GM12891 (cell line): ENCODE measurements around the gene ITM2C.

Experiments
- DNase-seq: peaks from one replicate; pipeline ENCODE4 v3.0.0; 2011; ENCODE audit warnings: low spot score; ENCODE audit not compliant: insufficient read length
- FAIRE-seq: peaks from 2 replicates; lab custom pipeline; 2011; peaks lifted over from hg19 to GRCh38; lab: Jason Lieb, UNC
- PAX5 ChIP-seq: IDR thresholded peaks from 2 replicates; pipeline ENCODE4 v1.6.1; 2011; ENCODE audit warnings: low read length, moderate library complexity, mild to moderate bottlenecking; ENCODE audit not compliant: insufficient read depth, severe bottlenecking
- POLR2A ChIP-seq: IDR thresholded peaks from 2 replicates; pipeline ENCODE4 v1.6.1; 2011; ENCODE audit warnings: low read depth, low read length, control low read depth
- POLR2AphosphoS5 ChIP-seq: IDR thresholded peaks from 2 replicates; pipeline ENCODE4 v1.6.1; 2011; ENCODE audit warnings: low read depth, low read length, control low read depth
- POU2F2 ChIP-seq: IDR thresholded peaks from 2 replicates; pipeline ENCODE4 v1.6.1; 2011; ENCODE audit warnings: low read depth, mild to moderate bottlenecking, control low read depth, low read length, moderate library complexity
- SPI1 ChIP-seq: IDR thresholded peaks from 2 replicates; pipeline ENCODE4 v1.6.1; 2011; ENCODE audit warnings: low read depth, low read length, control low read depth
- TAF1 ChIP-seq: IDR thresholded peaks from 2 replicates; pipeline ENCODE4 v1.6.1; 2011; ENCODE audit warnings: low read depth, low read length, control low read depth

ITM2C gene

GRCh38 chr2:230878599-230879188 is 14.0 kb downstream of the ITM2C start:
- no peak for FAIRE-seq
- no peak for TF ChIP-seq POLR2AphosphoS5
- no peak for TF ChIP-seq PAX5
- TF ChIP-seq TAF1, result no peak
- TF ChIP-seq SPI1, result no peak
- TF ChIP-seq POU2F2, result no peak
- TF ChIP-seq POLR2A, result no peak
- no peak for DNase-seq

- DNase-seq (no peak), FAIRE-seq (no peak)
- TF ChIP-seq POLR2AphosphoS5 (no peak), TAF1 (no peak), PAX5 (no peak), SPI1 (no peak), POU2F2 (no peak), POLR2A (no peak; the same call in 1 of the 2 replicates)
Measured at GRCh38 chr2:230879271-230879882, 14.6 kb downstream of the ITM2C start.

- FAIRE-seq, result peak; percentile 68
- TF ChIP-seq POLR2AphosphoS5 (no peak), PAX5 (no peak), TAF1 (no peak), SPI1 (no peak), POLR2A (no peak), POU2F2 (no peak)
- DNase-seq, result no peak
Measured at GRCh38 chr2:230879891-230880290, 15.1 kb downstream of the ITM2C start.

- TF ChIP-seq POLR2AphosphoS5, result no peak
- TF ChIP-seq SPI1, result no peak
- TF ChIP-seq TAF1, result no peak
- TF ChIP-seq PAX5, result no peak
- no peak for TF ChIP-seq POU2F2
- TF ChIP-seq POLR2A, result no peak
- FAIRE-seq (no peak), DNase-seq (no peak)
Measured at GRCh38 chr2:230881840-230882239, 17.1 kb downstream of the ITM2C start.

GRCh38 chr2:230885463-230886130 is 20.9 kb downstream of the ITM2C start:
- DNase-seq (peak; percentile 66), FAIRE-seq (peak; percentile 95)
- no peak for TF ChIP-seq POLR2A
- TF ChIP-seq SPI1, result 0 out of 2 replicates have a peak, but pooled peaks have one; percentile 12

GRCh38 chr2:230886206-230886605 is 21.5 kb downstream of the ITM2C start:
- TF ChIP-seq POLR2AphosphoS5 (no peak), SPI1 (no peak), POLR2A (no peak), POU2F2 (no peak)
- no peak for FAIRE-seq
- no peak for DNase-seq

GRCh38 chr2:230886671-230887071 is 21.9 kb downstream of the ITM2C start:
- FAIRE-seq (no peak), DNase-seq (no peak)
- TF ChIP-seq TAF1, result no peak
- TF ChIP-seq POLR2AphosphoS5, result no peak
- TF ChIP-seq PAX5, result no peak
- no peak for TF ChIP-seq SPI1
- TF ChIP-seq POLR2A, result no peak
- no peak for TF ChIP-seq POU2F2

- FAIRE-seq, result peak; percentile 5
- no peak for TF ChIP-seq TAF1
- no peak for TF ChIP-seq PAX5
- no peak for TF ChIP-seq POLR2AphosphoS5
- no peak for TF ChIP-seq POLR2A
- TF ChIP-seq POU2F2, result no peak
- no peak for TF ChIP-seq SPI1
- DNase-seq, result no peak
Measured at GRCh38 chr2:230887342-230887741, 22.6 kb downstream of the ITM2C start.

- FAIRE-seq (peak; percentile 23), DNase-seq (no peak)
- TF ChIP-seq PAX5 (no peak), POU2F2 (no peak), TAF1 (no peak)
Measured at GRCh38 chr2:230888824-230889400, 24.2 kb downstream of the ITM2C start.

- DNase-seq (no peak), FAIRE-seq (no peak)
- TF ChIP-seq POLR2A, result no peak
- TF ChIP-seq POLR2AphosphoS5, result no peak
- TF ChIP-seq TAF1, result no peak
- TF ChIP-seq PAX5, result no peak
- no peak for TF ChIP-seq SPI1
- TF ChIP-seq POU2F2, result no peak
Measured at GRCh38 chr2:230889911-230890601, 25.3 kb downstream of the ITM2C start.
